ENCODE measurements around the gene CLNS1A. TPM values are rescaled to one million over a fixed set of nuclear protein-coding genes. Genes with fewer than 3 reads are reported as not detected.

Gene CLNS1A
- total RNA-seq, 1 experiment from 2014 or later = 168 TPM

Other genes starting within 250 kb of the CLNS1A start
- gene PAK1, start 163.7 kb downstream of the CLNS1A start, total RNA-seq (2014; rRNA removed) = 88.2 and 91.5 TPM in 2 replicates
- gene AQP11, start 47.8 kb downstream of the CLNS1A start, total RNA-seq (2014; rRNA removed) = 3.5 and 3.7 TPM in 2 replicates
- 19.5 and 48.9 TPM in 2 replicates for gene RSF1, start 182.9 kb upstream of the CLNS1A start, total RNA-seq (2014; rRNA removed)
- gene AAMDC, start 183.3 kb upstream of the CLNS1A start, total RNA-seq (2014; rRNA removed) = 22.0 and 29.7 TPM in 2 replicates

Data from LHCN-M2 (cell line).